Ovary (tissue), 3 donors: ENCODE data around the gene XXYLT1.

Experiments used
- CTCF ChIP-seq, 3 donors: fragments of 450-650 bp in 2 of 3; fragments of 200-600 bp in 1 of 3; IDR thresholded peaks; one replicate each; pipeline versions ENCODE4 v1.5.1 to v1.8.0; 2016 to 2022; ENCODE audit warnings: antibody characterized with exemption in 3 of 3, mild to moderate bottlenecking in 1 of 3
- EP300 ChIP-seq: sonication (generic); formaldehyde crosslinking; IDR thresholded peaks from one replicate; pipeline ENCODE4 v1.6.1; 2017; ENCODE audit warnings: antibody characterized with exemption
- POLR2A ChIP-seq: fragments of 450-650 bp; IDR thresholded peaks from one replicate; pipeline ENCODE4 v1.6.1; 2017; ENCODE audit warnings: antibody characterized with exemption, mild to moderate bottlenecking, moderate library complexity
- donor health status: DM: no; HTN: no; CAD: no.

DNA sequence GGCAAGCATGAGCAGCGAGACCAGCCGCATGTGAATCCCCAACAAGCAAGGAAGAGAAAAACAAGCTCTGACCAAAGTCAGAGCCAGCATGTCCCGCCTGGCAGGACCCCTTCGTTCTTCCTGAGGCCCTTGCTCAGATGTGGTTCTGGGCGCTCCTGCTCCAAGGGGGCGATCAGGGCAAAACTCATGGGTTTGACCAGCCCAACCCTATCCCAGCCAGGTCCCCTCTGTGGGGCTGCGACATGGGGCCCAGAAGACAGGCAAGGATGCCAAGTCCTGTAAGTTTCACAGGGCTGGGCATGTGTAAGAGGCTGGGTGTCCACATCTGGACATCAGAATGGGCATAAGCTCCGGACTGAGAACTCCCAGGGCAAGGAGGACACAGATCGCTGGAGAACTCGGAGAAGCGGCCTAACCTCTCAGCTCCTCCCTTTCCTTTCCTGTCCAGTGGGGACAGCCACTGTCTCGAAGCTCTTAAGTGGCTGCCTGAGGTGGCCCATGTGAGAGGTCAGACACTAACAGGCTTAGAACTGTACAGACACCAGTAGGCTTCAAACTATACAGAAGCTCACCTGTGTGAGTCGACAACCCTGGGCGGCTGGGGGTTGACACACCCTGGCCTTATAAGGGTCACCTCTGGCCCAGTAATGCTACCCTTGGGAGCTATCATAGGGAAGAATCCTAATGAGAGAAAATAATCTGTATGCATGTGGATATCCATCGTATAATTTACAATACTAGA is 48.9 kb downstream of the XXYLT1 start:
- no peak for TF ChIP-seq CTCF (IDR thresholded peaks at IDR 0.05)
- no peak for TF ChIP-seq EP300
- TF ChIP-seq POLR2A: no peak
